RKO (cell line): Measurements from ENCODE around the gene NECTIN3.

Experiments
- DNase-seq: peaks from one replicate; pipeline ENCODE4 v3.0.0-alpha.2; 2016; ENCODE audit warnings: low spot score

NECTIN3 gene

DNA sequence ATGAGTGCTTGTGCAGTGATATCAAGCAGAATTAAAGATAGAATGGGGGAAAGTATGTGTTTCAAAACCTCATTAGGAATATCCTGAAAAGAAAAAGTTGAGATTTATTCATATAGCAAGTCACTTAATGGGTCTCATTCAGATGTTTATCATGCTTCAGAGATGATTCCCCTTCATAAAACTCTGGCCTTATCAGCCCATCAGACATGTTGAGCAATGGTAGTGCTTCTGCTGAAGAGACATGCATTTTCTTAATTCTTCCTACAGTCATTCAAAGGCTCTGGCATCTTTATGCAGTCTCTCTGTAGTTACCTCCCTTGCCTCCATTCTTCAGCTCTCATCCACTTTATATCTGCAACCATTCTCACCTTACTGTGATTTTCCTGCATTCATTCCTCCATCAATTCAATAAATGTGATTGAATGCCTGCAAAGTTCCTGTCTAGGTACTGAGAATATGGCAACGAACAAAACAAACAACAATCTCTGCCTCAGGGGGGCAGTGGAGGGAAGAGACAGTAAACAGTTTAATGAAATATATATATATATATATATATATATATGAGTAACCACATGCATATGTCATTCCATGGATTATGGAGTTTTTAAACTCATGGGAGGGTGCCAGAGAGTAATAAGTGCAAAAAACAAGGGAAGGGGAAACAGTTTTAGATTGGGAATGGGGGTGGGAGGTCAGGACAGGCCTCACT is 138.5 kb downstream of the NECTIN3 start:
- peak; percentile 14 for DNase-seq

DNA sequence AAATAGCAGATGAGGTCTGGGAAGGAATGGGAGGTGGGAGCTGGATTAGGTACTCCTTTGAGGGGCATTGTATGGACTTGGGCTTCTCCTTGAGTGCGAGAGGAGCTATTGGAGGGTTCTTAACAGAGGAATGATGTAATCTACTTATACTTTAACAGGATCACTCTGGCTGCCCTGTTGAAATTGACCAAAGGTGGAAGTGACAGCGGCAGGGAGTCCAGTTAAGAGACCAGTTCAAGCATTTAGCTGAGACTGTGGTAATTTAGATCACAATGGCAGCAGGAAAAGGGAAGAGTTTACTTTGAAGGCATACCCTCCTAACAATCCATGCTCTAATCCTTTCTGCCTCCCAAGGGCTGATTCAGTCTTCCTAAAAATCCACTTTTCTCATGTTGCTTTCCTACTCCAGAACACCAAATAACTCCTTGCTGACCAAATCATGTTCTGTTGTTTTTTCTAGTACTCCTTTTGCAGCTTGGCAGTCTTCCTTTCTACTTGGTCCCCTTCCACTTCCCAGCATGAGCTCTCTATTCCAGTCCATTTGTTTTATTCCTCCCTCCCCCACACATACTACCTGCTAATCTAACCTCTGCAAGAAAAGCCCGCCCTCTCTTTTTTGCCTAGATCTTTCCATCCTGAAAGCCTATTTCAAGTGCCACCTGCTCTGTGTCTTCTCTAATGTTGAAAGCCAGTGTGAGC is 139.4 kb downstream of the NECTIN3 start:
- DNase-seq: no peak

DNA sequence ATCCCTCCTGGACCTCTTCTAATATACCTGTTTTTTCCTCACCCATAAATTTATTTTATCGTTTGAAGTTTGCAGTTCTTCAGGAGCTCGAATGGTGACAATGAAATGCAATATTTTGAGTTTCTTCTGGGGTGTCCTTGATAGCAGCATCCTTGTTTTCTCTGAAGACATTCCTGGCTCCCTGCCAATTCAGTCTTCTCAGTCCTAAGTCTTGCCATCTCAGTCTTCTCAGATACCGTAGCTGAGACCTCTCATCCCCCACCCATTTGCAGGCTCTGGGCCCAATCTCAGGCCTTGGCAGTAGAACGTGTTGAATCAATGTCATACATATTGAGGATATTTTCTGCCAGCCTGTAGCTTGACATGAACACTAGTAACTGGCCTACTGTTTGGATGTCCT is 140.9 kb downstream of the NECTIN3 start:
- DNase-seq: no peak

GRCh38 chr3:111215481-111215880 is 143.9 kb downstream of the NECTIN3 start:
- no peak for DNase-seq

- DNase-seq: no peak
Measured at GRCh38 chr3:111218615-111219014, 147.0 kb downstream of the NECTIN3 start.

DNA sequence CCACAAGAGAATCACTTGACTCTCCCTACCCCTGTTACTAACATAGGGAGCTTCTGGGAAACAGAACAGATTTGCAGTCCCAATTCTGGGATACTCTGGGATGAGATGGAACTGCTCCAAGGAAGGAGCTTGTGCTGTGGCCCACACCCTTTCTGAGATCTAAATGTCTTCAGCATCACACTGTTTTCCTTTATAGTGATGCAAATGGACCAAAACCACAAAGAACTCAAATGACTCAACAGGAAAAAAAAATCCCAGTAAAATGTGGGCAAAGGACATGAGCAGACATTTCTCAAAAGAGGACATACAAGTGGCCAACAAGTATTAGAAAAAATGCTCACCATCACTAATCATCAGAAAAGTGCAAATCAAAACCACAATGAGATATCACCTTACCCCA is 155.6 kb downstream of the NECTIN3 start:
- DNase-seq: no peak

DNA sequence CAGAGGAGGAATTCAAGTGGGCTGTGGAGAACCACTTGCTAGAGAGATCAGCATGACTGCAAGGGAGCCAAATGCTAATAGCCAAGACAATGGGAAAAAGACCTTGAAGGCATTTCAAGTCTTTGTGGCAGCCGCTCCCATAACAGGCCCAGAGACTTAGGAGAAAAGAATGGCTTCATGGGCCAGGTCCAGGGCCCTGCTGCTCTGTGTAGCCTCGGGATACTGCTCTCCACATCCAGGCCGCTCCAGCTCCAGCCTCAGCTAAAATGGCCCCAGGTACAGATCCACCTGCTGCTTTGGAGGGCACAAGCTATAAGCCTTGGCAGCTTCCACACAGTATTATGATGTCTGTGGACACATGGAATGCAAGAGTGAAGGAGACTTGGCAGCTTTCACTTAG is 157.7 kb downstream of the NECTIN3 start:
- DNase-seq: no peak

- DNase-seq: no peak
Measured at GRCh38 chr3:111236836-111237713, 165.5 kb downstream of the NECTIN3 start.

GRCh38 chr3:111237946-111238345 is 166.3 kb downstream of the NECTIN3 start:
- DNase-seq: no peak

GRCh38 chr3:111238885-111239284 is 167.3 kb downstream of the NECTIN3 start:
- DNase-seq: no peak

DNA sequence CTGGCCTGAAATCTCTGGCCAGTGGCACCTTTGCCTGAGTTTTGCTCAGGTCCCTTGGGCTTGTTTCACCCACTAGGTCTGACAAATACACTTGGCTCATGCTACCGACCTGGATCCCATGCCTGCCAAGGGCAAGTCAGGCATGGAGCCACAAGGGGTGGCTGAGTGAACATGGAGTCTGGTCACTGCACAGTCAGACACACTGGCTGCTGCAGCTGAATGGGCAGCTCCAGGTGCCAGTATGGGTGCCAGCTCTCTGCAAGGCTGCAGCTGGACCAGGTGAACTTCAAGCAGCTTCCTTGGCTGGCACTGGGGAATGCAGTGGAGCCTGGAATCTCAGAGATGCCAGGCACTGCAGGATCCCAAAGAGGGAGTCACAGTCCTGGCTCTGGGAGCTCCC is 170.3 kb downstream of the NECTIN3 start:
- DNase-seq: no peak
